Panc1 (cell line): ENCODE results near the gene NOVA1. TPM values are rescaled to one million over a fixed set of nuclear protein-coding genes. Genes with fewer than 3 reads are reported as not detected.

Experiments used
- ATAC-seq: fragments of 200-7000 bp; cut with Tn5 transposase; 2 replicates; pipeline ENCODE4 v1.9.1; 2020; ENCODE audit warnings: mild to moderate bottlenecking, moderate library complexity
- BruUV-seq: library from RNA; stranded (reverse); fragments of 400-500 nt; replicated peaks from 2 replicates; lab custom pipeline; 2021; lab: Mats Ljungman, UMichigan
- CTCF ChIA-PET: fragments of 300-600 bp; sonication (Branson Sonifier 250); formaldehyde crosslinking; loops from one replicate; lab custom pipeline; 2022; ENCODE audit warnings: antibody characterized with exemption; lab: Charles Lee
- POLR2A ChIA-PET: fragments of 300-600 bp; sonication (Branson Sonifier 250); formaldehyde crosslinking; loops from one replicate; lab custom pipeline; 2022; ENCODE audit warnings: antibody characterized with exemption; lab: Charles Lee
- DNase-seq: peaks from one replicate; pipeline ENCODE4 v3.0.0-alpha.2; 2010; ENCODE audit warnings: low read depth, low spot score
- H3K27ac ChIP-seq: 2 replicates; pipeline ENCODE4 v1.5.1; 2011; ENCODE audit warnings: mild to moderate bottlenecking, low read length, inconsistent platforms
- H3K27me3 ChIP-seq: fragments of 200-500 bp; sonication (Bioruptor generic); 2 replicates; pipeline ENCODE4 v1.6.0; 2014; ENCODE audit warnings: low read length, inconsistent platforms; ENCODE audit not compliant: control insufficient read depth, insufficient read depth
- H3K36me3 ChIP-seq: fragments of 200-500 bp; sonication (Bioruptor generic); 2 replicates; pipeline ENCODE4 v1.5.1; 2014; ENCODE audit warnings: inconsistent platforms, mild to moderate bottlenecking, low read length, moderate library complexity; ENCODE audit not compliant: control insufficient read depth, insufficient read depth
- H3K4me1 ChIP-seq: 2 replicates; pipeline ENCODE4 v1.5.1; 2011; ENCODE audit warnings: inconsistent platforms, mild to moderate bottlenecking, low read length, moderate library complexity; ENCODE audit not compliant: control insufficient read depth, insufficient read depth
- H3K4me3 ChIP-seq, 2 experiments: 2 replicates each; pipeline ENCODE4 v1.5.1; 2011 to 2012; ENCODE audit warnings: low read depth in 2 of 2, low read length in 2 of 2, mild to moderate bottlenecking in 2 of 2, inconsistent platforms in 1 of 2, moderate library complexity in 1 of 2
- H3K9me3 ChIP-seq: fragments of 200-500 bp; sonication (Bioruptor generic); 2 replicates; pipeline ENCODE4 v1.5.1; 2014; ENCODE audit warnings: low read depth, mild to moderate bottlenecking, inconsistent platforms, low read length, moderate library complexity; ENCODE audit not compliant: control insufficient read depth, insufficient read depth
- POLR2AphosphoS5 ChIP-seq: IDR thresholded peaks from 2 replicates; pipeline ENCODE4 v1.6.1; 2012; ENCODE audit warnings: mild to moderate bottlenecking, low read depth, low read length, moderate library complexity
- SIN3A ChIP-seq: IDR thresholded peaks from 2 replicates; pipeline ENCODE4 v1.6.1; 2012; ENCODE audit warnings: low read depth, mild to moderate bottlenecking, low read length, moderate library complexity, borderline replicate concordance; ENCODE audit not compliant: insufficient read depth
- TCF7L2 ChIP-seq: IDR thresholded peaks from 2 replicates; pipeline ENCODE4 v1.6.1; 2011; ENCODE audit warnings: mild to moderate bottlenecking, low read depth, low read length, inconsistent platforms
- in situ Hi-C: cut with HindIII; loops from 2 replicates; pipeline ENCODE4 v1.10.0; 2016; ENCODE audit warnings: low sequenced_read_pairs, low pct_unique_long_range_greater_than_20kb
- intact Hi-C: fragments of 100-400 bp; cut with micrococcal nuclease; formaldehyde crosslinking; loops from one replicate; pipeline ENCODE4 v1.10.0; 2022; ENCODE audit not compliant: unreplicated experiment
- total RNA-seq: library from RNA; stranded (reverse); gene quantifications from one replicate; pipeline ENCODE4 v1.2.1, GENCODE V29; 2021; ENCODE audit not compliant: unreplicated experiment
- TF ChIP-seq, protein P1 (sequence below), 2 experiments: IDR thresholded peaks; 2 replicates each; pipeline ENCODE4 v1.6.1; 2011 to 2012; ENCODE audit warnings: low read depth in 2 of 2, control low read depth in 1 of 2, low read length in 1 of 2, mild to moderate bottlenecking in 1 of 2, moderate library complexity in 1 of 2; ENCODE audit not compliant: insufficient read depth in 1 of 2
- TF ChIP-seq, protein P2 (sequence below): fragments of 450-650 bp; IDR thresholded peaks from 2 replicates; pipeline ENCODE4 v1.5.1; 2017; ENCODE audit warnings: mild to moderate bottlenecking

NOVA1 gene
- total RNA-seq, 1 experiment from 2014 or later, result not detected

DNA sequence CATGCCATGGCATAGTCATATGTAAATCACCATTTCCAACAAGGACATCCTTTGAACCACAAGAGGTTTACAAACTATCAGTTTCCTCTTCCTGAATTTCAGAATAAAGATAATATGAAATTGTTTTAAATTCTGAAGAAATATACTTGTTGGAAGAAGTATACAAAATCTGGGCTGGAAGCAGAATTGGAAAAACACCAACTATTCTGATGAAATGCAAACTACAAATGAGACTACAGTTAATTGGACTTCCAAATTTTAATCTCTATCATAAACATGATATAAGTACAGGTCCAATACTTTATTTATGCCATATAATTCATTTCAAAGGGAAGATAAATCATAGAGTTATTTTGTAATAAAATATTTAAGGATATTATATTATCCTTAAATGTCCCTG, 80.1 kb downstream of the NOVA1 start:
- H3K27me3 ChIP-seq, result no peaks in the 10 kb centered on the region
- POLR2A ChIA-PET, result no interaction called here
- no peaks in the 10 kb centered on the region for H3K4me1 ChIP-seq
- H3K9me3 ChIP-seq, result no peaks in the 10 kb centered on the region
- DNase-seq (no peak), ATAC-seq (no peak)
- intact Hi-C loops (no loop called here), in situ Hi-C loops (no loop called here)
- no peak overlapping the region for H3K27ac ChIP-seq
- no TSS peak for BruUV-seq
- no peak overlapping the region for H3K4me3 ChIP-seq
- TF ChIP-seq, protein P1, sequence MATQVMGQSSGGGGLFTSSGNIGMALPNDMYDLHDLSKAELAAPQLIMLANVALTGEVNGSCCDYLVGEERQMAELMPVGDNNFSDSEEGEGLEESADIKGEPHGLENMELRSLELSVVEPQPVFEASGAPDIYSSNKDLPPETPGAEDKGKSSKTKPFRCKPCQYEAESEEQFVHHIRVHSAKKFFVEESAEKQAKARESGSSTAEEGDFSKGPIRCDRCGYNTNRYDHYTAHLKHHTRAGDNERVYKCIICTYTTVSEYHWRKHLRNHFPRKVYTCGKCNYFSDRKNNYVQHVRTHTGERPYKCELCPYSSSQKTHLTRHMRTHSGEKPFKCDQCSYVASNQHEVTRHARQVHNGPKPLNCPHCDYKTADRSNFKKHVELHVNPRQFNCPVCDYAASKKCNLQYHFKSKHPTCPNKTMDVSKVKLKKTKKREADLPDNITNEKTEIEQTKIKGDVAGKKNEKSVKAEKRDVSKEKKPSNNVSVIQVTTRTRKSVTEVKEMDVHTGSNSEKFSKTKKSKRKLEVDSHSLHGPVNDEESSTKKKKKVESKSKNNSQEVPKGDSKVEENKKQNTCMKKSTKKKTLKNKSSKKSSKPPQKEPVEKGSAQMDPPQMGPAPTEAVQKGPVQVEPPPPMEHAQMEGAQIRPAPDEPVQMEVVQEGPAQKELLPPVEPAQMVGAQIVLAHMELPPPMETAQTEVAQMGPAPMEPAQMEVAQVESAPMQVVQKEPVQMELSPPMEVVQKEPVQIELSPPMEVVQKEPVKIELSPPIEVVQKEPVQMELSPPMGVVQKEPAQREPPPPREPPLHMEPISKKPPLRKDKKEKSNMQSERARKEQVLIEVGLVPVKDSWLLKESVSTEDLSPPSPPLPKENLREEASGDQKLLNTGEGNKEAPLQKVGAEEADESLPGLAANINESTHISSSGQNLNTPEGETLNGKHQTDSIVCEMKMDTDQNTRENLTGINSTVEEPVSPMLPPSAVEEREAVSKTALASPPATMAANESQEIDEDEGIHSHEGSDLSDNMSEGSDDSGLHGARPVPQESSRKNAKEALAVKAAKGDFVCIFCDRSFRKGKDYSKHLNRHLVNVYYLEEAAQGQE (IDR thresholded peaks at IDR 0.05; ENCODE audit: insufficient read depth in 1 of 2, low read depth in 2 of 2, low read length in 1 of 2), result no peak
- TF ChIP-seq, protein P2, sequence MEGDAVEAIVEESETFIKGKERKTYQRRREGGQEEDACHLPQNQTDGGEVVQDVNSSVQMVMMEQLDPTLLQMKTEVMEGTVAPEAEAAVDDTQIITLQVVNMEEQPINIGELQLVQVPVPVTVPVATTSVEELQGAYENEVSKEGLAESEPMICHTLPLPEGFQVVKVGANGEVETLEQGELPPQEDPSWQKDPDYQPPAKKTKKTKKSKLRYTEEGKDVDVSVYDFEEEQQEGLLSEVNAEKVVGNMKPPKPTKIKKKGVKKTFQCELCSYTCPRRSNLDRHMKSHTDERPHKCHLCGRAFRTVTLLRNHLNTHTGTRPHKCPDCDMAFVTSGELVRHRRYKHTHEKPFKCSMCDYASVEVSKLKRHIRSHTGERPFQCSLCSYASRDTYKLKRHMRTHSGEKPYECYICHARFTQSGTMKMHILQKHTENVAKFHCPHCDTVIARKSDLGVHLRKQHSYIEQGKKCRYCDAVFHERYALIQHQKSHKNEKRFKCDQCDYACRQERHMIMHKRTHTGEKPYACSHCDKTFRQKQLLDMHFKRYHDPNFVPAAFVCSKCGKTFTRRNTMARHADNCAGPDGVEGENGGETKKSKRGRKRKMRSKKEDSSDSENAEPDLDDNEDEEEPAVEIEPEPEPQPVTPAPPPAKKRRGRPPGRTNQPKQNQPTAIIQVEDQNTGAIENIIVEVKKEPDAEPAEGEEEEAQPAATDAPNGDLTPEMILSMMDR, result no peak
- no peak for TF ChIP-seq POLR2AphosphoS5
- no peak for TF ChIP-seq TCF7L2
- TF ChIP-seq SIN3A, result no peak
- no peaks in the 10 kb centered on the region for H3K36me3 ChIP-seq
- CTCF ChIA-PET, result no interaction called here

DNA sequence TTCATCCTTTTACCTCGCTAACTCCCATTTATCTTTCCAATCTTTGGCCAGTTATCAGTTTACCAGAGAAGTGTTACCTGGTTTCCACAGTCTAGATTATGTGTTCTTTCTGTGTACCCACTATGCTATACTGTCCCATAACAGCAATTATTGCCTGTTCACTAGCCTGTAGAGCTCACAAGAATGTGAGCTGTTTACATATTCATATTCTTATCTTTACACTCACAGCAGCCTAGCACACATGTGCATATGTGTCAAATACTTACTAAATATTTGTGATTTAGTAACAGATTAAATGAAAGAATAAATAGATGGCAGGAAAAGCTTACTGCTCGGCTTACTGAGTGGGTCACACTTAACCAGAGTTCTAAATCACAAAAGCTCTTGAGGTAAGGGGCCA, 97.8 kb downstream of the NOVA1 start:
- no peak overlapping the region for H3K27ac ChIP-seq
- TF ChIP-seq, protein P1 (IDR thresholded peaks at IDR 0.05; ENCODE audit: insufficient read depth in 1 of 2, low read depth in 2 of 2, low read length in 1 of 2), result no peak
- no peak for TF ChIP-seq TCF7L2
- TF ChIP-seq, protein P2, result no peak
- TF ChIP-seq POLR2AphosphoS5, result no peak
- no peak for TF ChIP-seq SIN3A
- H3K4me1 ChIP-seq, result no peaks in the 10 kb centered on the region
- H3K9me3 ChIP-seq, result no peaks in the 10 kb centered on the region
- H3K4me3 ChIP-seq, result no peak overlapping the region
- intact Hi-C loops, result no loop called here
- ATAC-seq, result no peak
- no TSS peak for BruUV-seq
- H3K27me3 ChIP-seq, result no peaks in the 10 kb centered on the region
- no peak for DNase-seq
- in situ Hi-C loops, result no loop called here
- no peaks in the 10 kb centered on the region for H3K36me3 ChIP-seq
- POLR2A ChIA-PET, result no interaction called here
- CTCF ChIA-PET, result interaction anchor here (0.7 kb wide), 1 partner anchor 106 kb away, joined by 3 read pairs; no protein-coding TSS in a partner anchor
